ENCODE results near the gene GP9.

DNA sequence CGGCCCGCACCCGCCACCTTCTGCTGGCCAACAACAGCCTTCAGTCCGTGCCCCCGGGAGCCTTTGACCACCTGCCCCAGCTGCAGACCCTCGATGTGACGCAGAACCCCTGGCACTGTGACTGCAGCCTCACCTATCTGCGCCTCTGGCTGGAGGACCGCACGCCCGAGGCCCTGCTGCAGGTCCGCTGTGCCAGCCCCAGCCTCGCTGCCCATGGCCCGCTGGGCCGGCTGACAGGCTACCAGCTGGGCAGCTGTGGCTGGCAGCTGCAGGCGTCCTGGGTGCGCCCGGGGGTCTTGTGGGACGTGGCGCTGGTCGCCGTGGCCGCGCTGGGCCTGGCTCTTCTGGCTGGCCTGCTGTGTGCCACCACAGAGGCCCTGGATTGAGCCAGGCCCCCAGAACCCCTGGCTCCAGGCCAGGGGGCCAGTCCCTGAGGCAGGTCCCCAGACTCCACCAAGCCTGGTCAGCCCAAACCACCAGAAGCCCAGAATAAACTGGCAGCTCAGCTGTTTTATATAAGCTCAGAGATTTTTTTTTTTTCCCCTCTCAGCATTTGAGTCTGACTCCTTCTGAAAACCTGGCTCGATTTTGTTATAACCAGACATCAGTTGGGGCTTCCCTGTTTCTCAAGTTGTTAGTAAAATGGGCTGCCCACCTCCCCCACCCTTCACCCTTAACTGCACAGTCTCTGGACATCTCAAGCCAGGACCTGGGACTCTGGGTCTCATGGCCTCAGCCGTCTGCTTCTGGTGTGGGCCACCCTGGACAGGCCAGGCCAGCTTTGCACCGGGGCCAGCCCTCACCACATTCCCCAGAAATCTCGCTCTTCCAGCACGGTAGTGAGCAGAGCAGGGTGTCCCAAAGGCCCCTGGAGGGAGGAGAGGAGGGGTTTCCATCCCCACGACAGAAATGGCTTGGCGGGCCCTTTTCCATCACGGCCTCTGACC, 1.6 kb downstream of the GP9 start:
- TF ChIP-seq POLR2A (IDR thresholded peaks at IDR 0.05; ENCODE audit: low read depth, low read length), result no peak
- no peak for TF ChIP-seq TAF1 (IDR thresholded peaks at IDR 0.05; ENCODE audit: low read depth, low read length)
- no peak for TF ChIP-seq POLR2AphosphoS5 (IDR thresholded peaks at IDR 0.05; ENCODE audit: low read depth, low read length)

All from GM12891 (cell line).